Eye (tissue), 1 donor: ENCODE measurements around the gene CYYR1.

Experiments
- DNase-seq: peaks from one replicate; pipeline ENCODE4 v3.0.0-alpha.2; 2015

The CYYR1 gene

DNA sequence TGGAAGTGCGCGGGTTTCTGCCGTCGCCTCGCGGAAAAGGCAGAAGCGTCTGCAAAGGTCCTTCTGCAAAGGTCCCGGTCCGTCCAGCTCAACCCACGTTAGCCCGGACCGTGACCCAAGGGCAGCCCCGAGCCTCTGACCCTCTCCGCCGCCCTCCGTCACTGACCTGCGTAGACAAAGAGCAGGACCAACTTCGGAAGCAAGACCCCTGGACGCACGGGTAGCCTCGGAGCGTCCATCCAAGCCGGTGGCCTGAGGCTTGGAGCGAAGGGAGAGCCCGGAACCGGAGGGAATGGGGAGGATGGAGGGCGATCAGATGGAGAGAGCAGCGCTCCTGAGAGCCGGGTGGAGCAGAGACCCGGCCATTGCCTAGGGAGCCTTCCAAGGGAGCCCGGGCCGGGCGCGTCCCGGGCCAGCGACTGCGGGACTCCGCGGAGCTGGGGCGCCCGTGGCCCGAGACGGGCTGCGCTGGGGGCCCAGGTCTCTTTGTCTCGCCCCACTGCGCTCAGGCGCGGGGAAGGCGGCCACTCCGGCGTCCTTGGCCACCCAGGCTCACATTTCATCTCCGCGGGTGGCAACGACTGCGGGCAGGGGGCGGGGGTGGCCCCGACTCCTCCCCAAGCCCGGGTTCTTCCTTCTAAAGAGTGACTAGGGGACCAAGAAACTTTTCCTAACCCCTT lies at the start of gene CYYR1:
Gene CYYR1 (minus strand): TSS at position 585 of the 680 bp plus-strand sequence. CDS start 346 bp downstream, at position 239.
- peak; percentile 91 for DNase-seq

DNA sequence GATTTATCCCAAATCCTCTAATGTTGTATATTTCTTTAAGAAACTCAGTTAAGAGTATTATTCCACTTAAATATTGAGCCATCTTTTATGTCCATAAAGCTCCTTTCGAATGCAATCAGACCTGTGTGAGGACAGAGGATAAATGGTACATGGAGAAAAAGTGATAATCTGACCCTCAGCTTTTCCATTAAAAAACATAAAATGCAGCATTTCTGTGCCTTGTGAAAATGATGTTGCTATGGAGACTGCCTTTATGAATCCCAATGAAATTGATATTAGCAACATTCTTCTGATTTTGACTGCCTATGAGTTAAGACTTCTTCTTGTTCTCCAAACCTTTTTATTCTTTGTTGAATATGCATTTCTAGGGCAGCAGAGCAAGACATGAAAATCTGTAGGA lies 44.1 kb upstream of the CYYR1 start:
- no peak for DNase-seq

DNA sequence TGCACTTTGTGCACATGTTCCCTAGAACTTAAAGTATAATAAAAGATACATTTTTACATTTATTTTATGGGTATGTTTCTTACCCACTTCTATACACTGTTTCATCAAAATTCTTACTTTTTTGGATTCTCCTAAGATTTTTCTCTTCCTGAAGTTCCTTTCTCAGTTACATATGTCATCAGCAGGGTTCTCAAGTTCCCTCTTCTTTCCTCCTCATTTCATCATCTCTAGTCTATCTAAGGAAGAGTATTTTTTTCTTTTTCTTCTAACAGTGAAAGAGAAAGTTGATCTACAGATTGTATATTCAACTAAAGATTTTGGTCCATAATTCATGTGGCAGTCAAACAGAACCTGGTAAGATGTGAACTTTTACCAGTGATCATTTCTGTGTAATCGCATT lies 41.2 kb upstream of the CYYR1 start:
- DNase-seq, result no peak

DNA sequence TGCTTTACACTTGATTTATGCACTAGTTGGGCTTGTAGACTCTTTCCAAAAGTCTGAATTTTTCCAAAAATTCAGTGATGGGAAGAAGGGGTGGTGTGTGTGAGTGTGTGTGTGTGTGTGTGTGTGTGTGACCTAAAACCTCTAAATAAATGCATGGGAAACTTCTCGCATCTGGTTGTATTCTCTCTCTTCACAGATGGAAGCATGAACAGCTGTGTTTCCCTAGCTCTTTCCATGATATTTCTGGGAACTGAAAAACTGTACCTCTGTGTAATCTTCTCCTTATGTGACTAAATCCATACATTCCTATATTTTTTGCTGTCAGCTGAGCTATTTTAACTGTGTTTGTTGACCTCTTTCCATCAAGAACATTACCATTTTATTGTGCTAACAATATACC lies 26.2 kb upstream of the CYYR1 start:
- DNase-seq, result no peak

DNA sequence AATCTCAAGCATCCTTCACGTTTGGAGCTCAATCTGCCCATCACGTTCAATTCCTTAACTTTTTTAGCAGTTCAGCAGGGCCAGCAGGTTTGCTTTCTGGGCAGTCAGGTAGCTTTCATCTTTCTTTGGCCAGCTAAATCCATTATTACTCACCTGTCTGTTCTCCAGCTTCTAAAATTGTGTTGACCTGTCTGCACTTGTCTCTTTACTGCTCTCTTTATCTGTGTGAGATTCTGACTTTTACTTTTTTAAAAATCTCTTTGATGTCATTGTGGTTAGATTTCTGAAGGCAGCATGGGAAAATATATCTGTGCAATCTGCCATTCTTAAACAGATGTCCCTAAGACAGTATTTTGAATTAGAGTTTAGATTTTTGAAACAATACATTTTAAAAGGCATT lies 24.9 kb upstream of the CYYR1 start:
- no peak for DNase-seq

DNA sequence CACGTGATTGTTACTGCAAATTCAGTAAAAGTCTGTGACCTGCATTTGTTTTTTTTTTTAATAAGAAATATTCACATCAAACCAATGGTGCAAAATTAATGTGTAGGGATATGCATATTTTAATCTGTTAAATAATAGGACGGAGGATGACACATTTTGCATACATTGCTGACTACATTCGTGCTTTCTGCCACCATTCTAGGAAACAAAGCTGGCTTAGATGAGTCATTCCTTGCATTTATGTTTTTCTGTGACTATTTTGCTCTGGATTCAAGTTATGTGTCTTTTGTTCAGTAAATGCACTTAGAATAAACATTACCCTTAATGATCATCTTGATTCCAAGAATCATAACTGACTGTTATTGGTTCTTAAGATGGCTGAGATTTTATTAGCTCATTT lies 23.9 kb upstream of the CYYR1 start:
- DNase-seq, result no peak

DNA sequence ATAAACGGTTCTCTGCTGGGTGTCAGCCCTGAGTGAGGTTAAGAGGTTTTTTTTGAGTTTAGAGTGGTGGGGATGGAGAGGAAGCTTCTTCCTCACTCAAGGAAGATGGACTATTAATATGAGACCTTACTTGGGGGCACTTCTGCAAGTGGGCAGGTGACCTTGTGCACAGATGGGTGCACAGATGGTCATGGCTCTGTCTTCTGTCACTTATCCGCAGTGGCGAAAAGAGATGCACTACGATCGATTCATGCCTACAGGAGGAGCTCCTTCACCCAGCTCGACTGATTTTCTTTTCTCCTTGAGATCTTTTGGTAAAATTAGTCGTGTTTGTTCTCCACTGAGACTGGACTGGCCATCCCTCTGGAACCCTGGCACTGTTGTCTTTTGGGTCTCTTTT lies 22.9 kb upstream of the CYYR1 start:
- DNase-seq, result no peak

DNA sequence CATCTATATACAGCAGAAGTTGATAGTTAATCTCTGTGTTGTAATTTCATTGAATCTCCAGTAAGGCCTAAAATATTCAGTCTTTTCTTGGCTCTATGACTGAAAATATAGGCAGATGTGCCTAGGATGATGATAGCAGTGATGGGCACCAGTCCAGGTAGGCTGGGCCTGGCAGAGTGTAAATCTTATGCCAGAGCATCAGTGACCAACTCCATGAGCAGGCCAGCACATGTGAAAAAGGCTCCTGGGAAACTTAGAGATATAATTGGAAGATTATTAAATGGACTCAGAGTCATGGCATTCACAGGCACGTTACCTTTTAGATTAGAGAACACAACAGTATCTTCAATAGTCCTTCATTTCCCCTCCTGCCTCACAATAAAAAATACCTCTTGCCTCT lies 20.7 kb upstream of the CYYR1 start:
- DNase-seq, result no peak

DNA sequence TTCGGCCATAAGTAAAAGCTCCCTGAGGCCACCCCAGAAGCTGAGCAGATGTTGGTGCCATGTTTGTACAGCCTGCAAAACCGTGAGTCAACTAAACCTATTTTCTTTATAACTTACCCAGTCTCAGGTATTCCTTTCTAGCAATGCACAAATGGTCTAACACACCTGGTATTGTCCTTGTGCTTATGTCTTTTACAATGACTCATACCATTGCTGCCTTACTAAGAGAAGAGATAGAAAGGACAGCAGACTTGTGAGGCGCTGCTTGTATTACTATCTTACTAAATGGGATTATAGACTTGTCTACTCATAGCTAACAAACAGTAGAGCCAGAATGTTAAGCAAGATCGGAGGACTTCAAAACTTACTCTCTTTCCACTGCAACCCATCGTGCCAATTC lies 18.5 kb upstream of the CYYR1 start:
- no peak for DNase-seq

DNA sequence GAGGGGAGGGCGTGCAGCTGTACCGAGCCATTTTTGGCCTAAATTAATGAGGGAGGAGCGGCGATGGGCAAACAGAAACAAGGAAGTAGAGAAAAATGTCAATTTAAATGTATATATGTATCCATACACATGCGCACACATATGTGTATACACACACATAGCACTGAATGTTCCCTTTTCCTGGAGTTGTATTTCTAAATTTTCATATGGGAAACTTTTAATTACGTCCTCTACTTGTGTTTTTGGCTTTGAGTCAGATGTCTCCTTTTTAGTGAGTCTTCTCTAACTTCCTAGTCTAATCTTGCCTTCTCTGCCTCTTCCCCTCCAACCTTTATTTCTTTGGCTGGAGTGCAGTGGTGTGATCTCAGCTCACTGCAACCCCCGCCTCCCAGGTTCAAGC lies 15.4 kb upstream of the CYYR1 start:
- no peak for DNase-seq

DNA sequence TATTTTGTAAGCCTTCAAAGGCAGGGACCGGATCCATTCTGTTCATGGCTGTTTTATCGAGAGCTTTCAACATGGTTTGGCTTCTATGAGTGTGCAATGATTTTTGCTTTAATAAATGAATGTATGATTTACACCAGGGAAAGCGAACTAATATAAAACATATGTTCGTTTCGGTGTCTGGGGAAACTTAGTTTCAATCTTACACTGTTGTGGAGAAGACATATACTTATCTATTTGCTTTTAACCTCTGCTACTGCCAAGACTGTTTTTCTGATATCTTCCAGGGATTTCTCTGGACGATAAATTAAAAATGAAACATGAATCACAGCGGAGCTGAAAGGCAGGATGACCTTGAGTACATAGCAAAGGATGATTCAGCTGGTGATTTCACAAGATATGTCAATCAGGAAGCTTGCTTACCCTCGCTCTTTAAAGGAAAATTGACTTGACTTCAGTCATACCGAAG lies 14.7 kb upstream of the CYYR1 start:
- peak; percentile 24 for DNase-seq

DNA sequence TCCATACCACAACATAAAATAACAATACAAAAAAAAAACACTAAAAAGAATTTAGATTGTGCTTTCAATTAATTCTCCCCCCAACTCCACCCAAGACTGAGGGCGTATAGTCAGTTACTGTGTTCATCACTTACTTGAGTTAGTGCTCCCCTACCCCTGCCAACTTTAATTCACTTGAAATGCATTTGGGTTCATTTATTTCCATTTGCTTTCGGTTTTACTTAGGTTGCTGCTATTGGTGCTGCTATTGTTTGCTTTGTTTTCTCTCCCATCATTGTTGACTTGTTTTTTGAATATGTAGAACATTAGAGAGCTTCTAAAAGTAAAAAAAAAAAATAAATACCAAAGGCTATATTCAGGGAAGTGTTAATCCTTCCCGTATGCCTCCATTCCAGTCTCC lies 10.7 kb upstream of the CYYR1 start:
- no peak for DNase-seq

DNA sequence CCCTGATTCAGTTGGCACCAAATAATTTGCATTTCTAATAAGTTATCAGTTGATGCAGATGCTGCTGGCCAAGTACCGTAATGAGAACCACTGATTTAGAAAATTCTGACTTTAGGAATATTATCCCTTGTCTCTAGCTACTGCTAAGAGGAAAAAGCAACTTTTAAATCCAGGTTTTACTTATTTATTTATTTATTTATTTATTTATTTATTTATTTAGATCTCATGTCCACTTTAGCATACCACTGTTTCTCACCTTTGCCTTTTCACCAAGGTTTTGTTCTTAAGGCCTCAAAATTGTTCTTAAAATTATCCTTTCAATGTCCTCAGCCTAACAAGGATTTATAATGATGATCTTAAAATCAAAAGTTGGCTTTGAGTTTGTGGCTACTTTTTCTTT lies 8.7 kb upstream of the CYYR1 start:
- DNase-seq, result no peak

DNA sequence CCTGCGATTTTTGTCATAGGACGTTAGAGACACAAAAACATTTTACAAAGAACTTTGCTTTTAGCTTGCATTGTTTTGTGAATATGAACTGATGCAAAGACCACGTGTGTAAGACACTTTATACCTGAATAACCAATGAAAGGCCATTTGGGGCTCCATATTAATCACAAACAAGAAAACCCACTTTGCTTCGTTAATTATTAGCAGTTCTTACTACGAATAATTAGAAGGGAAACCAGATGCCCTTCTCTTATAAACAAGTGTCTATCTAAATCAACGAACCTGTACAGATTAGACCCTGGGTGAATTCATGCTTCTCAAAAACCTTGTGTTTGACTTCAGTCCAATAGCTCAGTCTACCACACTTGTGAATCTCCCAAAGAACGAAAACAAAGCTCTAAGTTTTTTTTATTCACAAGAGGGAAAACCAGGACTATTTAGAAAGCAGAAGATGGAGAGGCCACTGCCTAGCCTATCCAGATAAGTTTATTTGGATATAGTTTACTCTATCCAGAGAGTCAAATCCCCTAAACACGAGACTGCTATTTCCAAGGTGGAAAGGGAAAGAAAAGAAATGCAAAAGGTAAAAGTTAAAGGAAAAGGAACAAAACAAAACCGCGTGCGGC lies 897 bp downstream of the CYYR1 start:
- DNase-seq, result no peak

DNA sequence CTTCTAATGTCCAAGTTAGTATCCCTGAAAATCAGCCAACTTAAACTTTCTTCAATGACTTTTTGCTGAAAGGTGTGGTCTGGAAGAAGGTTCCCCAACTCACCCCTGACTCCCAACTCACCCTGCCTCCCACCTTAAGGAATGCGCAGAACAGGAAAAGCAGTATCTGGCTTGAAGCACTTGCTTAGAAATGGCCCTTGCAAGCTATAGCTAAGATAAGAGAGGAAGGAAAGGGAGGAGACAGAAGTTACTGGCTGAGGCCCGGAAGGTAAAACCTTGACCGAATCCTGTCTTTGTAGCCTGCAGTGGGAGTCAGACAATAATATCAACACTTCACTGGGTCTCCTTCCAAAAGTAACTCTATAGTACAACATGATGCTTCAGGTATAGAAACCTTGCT lies 2.9 kb downstream of the CYYR1 start:
- no peak for DNase-seq

DNA sequence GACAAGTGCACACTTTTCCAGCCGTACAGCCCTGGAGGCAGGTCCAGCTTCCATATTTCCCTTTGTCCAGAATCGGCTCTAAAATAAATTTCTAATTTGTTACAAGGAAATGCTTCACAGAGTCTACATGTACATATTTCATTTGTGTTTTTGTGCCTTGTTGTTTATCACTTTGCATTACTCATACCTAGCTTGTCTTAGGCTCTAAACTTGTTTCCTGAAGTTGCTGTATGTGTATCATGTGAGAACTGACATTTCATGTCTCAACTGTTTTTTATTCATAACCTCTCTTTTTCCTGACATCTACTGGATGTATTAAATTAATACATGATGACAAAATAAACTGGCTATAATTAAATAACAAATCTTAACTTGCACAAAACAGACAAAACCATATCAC lies 7.5 kb downstream of the CYYR1 start:
- no peak for DNase-seq

DNA sequence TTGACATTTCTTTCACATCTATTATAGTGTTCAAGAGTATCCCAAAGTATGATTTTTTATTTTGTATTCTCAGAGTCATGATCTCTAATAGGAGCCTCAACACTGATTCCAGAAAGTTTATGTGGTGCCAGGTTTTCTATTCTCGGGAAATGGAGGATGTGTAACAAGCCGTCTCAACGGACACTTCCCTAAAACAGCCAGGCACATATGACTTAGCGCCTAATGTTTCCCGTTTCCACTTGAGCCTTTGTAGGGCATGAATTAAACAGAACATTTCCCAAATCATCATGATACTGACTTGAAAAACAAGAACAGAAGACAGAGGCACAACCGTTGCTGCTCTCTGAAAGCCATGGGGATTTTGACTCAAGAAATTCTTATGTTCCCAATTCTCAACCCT lies 8.0 kb downstream of the CYYR1 start:
- no peak for DNase-seq

DNA sequence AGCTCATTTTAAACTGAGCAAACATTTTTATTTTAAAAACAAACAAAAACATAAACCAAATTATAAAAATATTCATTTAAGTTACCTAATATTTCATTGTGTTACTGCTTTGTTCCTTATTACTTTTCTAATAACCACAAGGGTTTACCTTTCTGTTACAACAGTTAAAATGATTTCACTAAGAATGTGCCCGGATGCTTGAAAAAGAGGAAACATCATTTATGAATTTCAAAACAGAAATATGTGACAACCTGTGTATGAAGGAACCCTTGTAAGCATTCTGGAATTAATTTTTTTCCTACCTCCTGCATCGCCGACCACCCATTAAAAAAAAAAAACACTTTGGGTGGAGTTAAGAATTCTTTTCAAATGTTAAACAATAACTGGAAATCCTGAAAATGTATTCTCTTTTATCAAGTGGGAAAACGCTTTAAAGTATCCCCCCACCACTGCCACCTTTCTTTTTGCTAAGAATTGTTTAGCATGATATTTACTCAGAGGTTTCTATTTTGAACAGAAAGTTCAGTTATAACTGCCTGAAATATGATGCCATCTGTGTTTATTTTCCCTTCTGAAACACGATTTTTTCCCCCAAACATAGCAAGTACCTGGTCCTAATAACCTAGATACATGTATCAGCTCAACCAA lies 9.1 kb downstream of the CYYR1 start:
- no peak for DNase-seq

DNA sequence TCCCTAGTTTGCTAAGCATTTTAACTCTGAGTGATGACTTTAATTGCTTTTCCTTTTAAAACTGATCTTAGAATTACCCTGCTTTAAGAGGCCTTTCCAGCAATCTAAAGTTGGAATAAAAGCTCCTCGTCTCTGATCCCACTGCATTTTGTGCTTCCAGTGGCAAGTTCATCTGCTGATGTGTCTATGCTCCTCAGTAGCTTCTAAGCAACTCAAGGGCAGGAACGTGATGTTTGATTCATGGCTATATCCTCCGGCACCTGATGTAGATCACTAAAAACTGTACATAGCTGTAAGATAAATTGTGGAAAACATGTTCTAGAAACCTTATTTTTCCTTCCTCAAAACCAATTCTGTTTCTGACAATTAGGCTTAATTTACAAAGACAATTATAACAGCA lies 12.5 kb downstream of the CYYR1 start:
- no peak for DNase-seq

DNA sequence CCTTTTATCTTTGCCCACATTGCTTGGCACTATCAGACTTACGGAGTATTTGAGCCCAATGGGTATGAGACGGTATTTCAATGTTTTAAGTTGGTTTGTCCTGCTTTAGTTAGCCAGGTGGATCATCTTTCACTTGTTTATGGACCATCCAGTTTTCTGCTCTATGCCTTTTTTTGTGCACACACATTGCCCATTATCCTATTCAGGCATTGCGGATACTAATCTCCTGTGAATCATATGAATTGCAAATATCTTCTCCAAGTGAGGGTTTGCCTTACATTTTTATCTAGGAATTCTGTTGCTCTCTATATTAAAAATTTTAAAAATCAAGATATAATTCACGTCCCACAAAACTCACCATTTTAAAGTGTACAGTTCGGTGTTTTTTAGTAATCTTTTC lies 14.0 kb downstream of the CYYR1 start:
- no peak for DNase-seq

DNA sequence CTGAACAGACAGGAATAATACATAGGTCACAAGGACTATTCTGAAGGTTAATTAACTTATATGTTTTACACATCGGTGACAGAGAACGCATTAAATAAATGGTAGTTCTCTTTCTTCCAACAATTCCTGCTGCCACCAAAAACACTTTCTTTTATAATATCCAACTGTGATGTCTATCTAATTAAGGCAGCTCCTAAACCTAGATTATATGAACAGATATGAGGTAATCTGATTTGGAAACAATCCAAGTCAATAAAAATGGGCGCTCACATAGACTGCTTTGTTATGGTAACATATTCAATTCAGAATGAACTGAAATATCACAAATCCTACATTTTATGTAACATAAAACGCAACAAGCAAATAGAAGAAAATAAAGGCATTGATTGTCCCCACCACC lies 16.0 kb downstream of the CYYR1 start:
- DNase-seq, result no peak

DNA sequence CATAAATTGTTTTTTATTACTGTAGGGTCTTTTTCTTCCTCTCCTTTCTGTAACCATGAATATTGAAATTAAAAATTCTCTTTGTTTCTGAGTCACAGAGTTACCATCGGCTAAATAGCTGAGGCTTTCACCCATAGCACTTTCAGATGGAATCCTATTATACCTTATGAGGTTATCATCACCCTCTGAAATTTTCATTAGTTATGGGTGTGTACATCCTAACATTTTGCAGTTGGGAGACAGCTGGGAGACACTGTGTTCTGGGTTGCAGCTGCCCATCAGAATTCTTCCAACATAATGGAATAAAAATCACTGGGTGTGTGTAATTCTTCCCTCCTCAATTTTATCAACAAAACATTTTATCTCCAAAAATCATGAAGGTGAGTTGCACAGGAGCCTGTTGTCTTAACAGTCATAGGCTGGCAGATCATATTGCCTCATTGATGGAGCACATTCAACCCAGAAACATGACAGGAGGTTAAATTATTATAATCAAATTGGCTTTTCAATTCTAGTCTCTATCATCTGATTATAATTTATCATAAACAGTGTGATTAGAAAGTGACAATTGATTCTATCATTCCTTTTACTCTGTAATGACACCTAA lies 17.4 kb downstream of the CYYR1 start:
- DNase-seq, result no peak

DNA sequence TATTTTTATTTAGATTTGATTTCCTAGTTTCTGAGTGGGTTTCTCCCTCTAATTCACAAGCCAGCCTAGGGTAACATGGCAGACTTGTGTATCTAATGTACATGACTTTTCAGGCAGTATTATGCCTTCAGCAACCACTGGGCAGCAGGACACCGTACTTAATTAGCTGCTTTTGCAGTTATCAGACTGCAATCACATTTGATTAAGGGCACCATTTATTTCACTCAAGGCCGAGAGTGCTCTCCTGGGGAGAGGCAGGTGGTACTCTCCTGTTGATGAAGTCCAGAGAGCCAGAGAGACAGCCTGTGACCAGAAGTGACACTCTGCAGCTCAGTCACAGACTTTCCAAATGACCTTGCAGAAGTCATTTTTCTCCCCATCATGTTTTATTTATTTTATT lies 18.7 kb downstream of the CYYR1 start:
- peak; percentile 73 for DNase-seq

DNA sequence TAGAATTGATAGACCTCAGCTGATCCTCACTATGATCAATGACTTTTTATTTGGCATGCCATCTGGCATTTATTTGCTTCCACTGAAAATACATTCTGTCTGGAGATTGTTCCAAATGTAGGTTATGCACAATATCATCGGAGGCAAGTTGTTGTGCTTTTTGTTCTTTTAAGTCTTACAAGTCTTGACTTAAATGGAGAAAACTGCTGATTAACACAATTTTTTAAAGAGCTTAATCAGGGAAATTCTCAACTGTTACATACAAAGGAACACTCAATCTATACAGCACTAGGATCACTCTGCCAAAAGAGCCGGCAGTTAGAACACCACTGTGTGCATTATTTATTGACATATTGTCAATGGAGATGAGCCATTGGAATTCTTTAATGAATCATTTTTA lies 19.2 kb downstream of the CYYR1 start:
- peak; percentile 38 for DNase-seq
